ENCODE results near the gene HDGFL3.

Gene HDGFL3

GRCh38 chr15:83081256-83082014 lies 126.2 kb downstream of the HDGFL3 start:
- no peak for DNase-seq
- no peak overlapping the region for H3K4me3 ChIP-seq (ENCODE audit: low read depth, low read length)
- TF ChIP-seq, protein P1, sequence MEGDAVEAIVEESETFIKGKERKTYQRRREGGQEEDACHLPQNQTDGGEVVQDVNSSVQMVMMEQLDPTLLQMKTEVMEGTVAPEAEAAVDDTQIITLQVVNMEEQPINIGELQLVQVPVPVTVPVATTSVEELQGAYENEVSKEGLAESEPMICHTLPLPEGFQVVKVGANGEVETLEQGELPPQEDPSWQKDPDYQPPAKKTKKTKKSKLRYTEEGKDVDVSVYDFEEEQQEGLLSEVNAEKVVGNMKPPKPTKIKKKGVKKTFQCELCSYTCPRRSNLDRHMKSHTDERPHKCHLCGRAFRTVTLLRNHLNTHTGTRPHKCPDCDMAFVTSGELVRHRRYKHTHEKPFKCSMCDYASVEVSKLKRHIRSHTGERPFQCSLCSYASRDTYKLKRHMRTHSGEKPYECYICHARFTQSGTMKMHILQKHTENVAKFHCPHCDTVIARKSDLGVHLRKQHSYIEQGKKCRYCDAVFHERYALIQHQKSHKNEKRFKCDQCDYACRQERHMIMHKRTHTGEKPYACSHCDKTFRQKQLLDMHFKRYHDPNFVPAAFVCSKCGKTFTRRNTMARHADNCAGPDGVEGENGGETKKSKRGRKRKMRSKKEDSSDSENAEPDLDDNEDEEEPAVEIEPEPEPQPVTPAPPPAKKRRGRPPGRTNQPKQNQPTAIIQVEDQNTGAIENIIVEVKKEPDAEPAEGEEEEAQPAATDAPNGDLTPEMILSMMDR (IDR thresholded peaks at IDR 0.05; ENCODE audit: low read depth, low read length), result no peak
- no peaks in the 10 kb centered on the region for H3K36me3 ChIP-seq
- H3K9me3 ChIP-seq, result no peaks in the 10 kb centered on the region
- H3K27me3 ChIP-seq, result peaks cover 33% of the 10 kb centered on the region
- H3K4me1 ChIP-seq, result no peaks in the 10 kb centered on the region

- Histone ChIP-seq H3K27me3 (peaks cover 33% of the 10 kb centered on the region), H3K4me3 (ENCODE audit: low read depth, low read length) (no peak overlapping the region), H3K4me1 (no peaks in the 10 kb centered on the region), H3K9me3 (no peaks in the 10 kb centered on the region), H3K36me3 (no peaks in the 10 kb centered on the region)
- DNase-seq, result no peak
- TF ChIP-seq, protein P1 (IDR thresholded peaks at IDR 0.05; ENCODE audit: low read depth, low read length), result no peak
Observed at GRCh38 chr15:83078712-83079111, 128.9 kb downstream of the HDGFL3 start.

All from BE2C (cell line).